Ovary (tissue), 9 donors: ENCODE data around the gene DPEP2. TPM values are rescaled to one million over a fixed set of nuclear protein-coding genes. Genes with fewer than 3 reads are reported as not detected.

ENCODE experiments used
- DNase-seq, 5 donors: peaks; one replicate each; pipeline ENCODE4 v3.0.0-alpha.2; 2019 to 2020
- H3K27ac ChIP-seq, 2 donors: fragments of 200-600 bp; one replicate each; pipeline versions ENCODE4 v1.5.1 to v1.8.0; 2019 to 2022
- H3K27me3 ChIP-seq: fragments of 200-600 bp; one replicate; pipeline ENCODE4 v1.8.0; 2022
- H3K36me3 ChIP-seq: fragments of 200-600 bp; sonication (generic); one replicate; pipeline ENCODE4 v1.5.1; 2019
- H3K4me1 ChIP-seq: one replicate; pipeline ENCODE4 v1.8.1; 2013; ENCODE audit warnings: mild to moderate bottlenecking, moderate library complexity; ENCODE audit not compliant: insufficient read depth
- H3K4me3 ChIP-seq: fragments of 200-600 bp; sonication (generic); one replicate; pipeline ENCODE4 v1.5.1; 2017
- H3K9me3 ChIP-seq, 2 donors: fragments of 200-600 bp in 1 of 2; sonication (generic) in 1 of 2; one replicate each; pipeline versions ENCODE4 v1.5.1 to v1.8.1; 2013 to 2019; ENCODE audit warnings: mild to moderate bottlenecking in 1 of 2, moderate library complexity in 1 of 2
- EP300 ChIP-seq: sonication (generic); formaldehyde crosslinking; IDR thresholded peaks from one replicate; pipeline ENCODE4 v1.6.1; 2017; ENCODE audit warnings: antibody characterized with exemption
- POLR2A ChIP-seq: fragments of 450-650 bp; IDR thresholded peaks from one replicate; pipeline ENCODE4 v1.6.1; 2017; ENCODE audit warnings: antibody characterized with exemption, mild to moderate bottlenecking, moderate library complexity
- WGBS, 3 donors: extraction: QIAGEN DNeasy Blood & Tissue Kit in 1 of 3; methylation state at CpG; one replicate each; pipeline versions ENCODE4 v1.1.5 to v1.1.7; 2013 to 2017; 5-methylcytosine and 5-hydroxymethylcytosine counted together
- intact Hi-C, 4 donors: fragments of 100-400 bp; cut with DNase I; formaldehyde crosslinking; loops; one replicate each; pipeline versions ENCODE4 v1.11.0 to v1.15.1; 2022 to 2023
- polyA plus RNA-seq, 2 donors: library from polyadenylated mRNA; stranded (reverse); fragments of 200-250 nt in 1 of 2; fragments of 350-450 nt in 1 of 2; fragmentation: Illumina TruSeq in 1 of 2; extraction: RNeasy Lipid Tissue Mini Kit (QIAGEN cat#74804) in 1 of 2; gene quantifications; one replicate each; pipeline ENCODE4 v1.2.3, GENCODE V29; 2013 to 2014
- total RNA-seq, 7 donors: library from RNA; depleted of rRNA in 2 of 7; stranded (reverse); fragments of >200 nt in 2 of 7; fragmentation: NEBNext Ultra II Directional in 3 of 7; extraction: Animal tissue kit (Norgen Biotek cat#: 25700) in 3 of 7; gene quantifications; one replicate each; pipeline versions ENCODE4 v1.1.0 to v1.2.4, GENCODE V29; 2016 to 2023
- TF ChIP-seq, protein P1 (sequence below), 3 donors: fragments of 450-650 bp in 2 of 3; fragments of 200-600 bp in 1 of 3; IDR thresholded peaks; one replicate each; pipeline versions ENCODE4 v1.5.1 to v1.8.0; 2016 to 2022; ENCODE audit warnings: antibody characterized with exemption in 3 of 3, mild to moderate bottlenecking in 1 of 3
- donor health status: DM: no; HTN: no; CAD: no; lungs with moderate emphysema.
- donor health status: DM: no; HTN: no; CAD: no.
- donor health status: Bipolar disorder and iron deficiency.
- donor health status: DM: yes; HTN: yes; CAD: no.
- donor health status: DM: no; HTN: no; CAD: no.
- donor health status: DM: yes; HTN: yes; CAD: no.

The DPEP2 gene
- total and polyA plus RNA-seq, 9 donors = 0.33 to 3.1 (median 0.99) TPM; not detected in 2

DNA sequence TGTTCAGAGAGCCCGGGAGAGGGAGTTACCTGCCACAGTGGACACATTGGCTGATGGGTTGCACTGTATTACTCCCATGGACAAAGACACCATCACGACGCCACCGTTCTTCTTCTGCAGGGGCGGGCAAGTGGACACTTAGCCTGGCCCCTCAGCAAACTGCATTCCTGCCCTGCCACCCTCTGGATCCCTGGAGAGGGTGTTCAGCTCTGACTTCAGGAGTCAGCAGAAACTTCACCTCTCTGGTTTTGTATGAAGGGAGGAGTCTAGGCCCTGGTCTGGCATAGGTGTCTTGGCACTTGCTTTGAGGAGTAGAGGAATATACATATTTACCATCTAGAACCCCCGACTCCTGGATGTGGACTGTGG lies 9.3 kb downstream of the DPEP2 start:
- intact Hi-C loops = loop anchor here in 3 of 4 donors (5.0 to 10.0 kb wide), 4 partner anchors 52 to 242 kb away; no protein-coding TSS in a partner anchor
- H3K4me1 ChIP-seq = peaks cover 2% of the 10 kb centered on the region
- H3K27ac ChIP-seq = no peak overlapping the region
- H3K36me3 ChIP-seq = no peaks in the 10 kb centered on the region
- H3K27me3 ChIP-seq = no peaks in the 10 kb centered on the region
- no peak for DNase-seq
- 76 to 78% (median 78%) methylated on average over 6 of the region's 6 CpGs for WGBS, 3 donors
- TF ChIP-seq, protein P1, sequence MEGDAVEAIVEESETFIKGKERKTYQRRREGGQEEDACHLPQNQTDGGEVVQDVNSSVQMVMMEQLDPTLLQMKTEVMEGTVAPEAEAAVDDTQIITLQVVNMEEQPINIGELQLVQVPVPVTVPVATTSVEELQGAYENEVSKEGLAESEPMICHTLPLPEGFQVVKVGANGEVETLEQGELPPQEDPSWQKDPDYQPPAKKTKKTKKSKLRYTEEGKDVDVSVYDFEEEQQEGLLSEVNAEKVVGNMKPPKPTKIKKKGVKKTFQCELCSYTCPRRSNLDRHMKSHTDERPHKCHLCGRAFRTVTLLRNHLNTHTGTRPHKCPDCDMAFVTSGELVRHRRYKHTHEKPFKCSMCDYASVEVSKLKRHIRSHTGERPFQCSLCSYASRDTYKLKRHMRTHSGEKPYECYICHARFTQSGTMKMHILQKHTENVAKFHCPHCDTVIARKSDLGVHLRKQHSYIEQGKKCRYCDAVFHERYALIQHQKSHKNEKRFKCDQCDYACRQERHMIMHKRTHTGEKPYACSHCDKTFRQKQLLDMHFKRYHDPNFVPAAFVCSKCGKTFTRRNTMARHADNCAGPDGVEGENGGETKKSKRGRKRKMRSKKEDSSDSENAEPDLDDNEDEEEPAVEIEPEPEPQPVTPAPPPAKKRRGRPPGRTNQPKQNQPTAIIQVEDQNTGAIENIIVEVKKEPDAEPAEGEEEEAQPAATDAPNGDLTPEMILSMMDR (IDR thresholded peaks at IDR 0.05) = no peak
- TF ChIP-seq EP300 (no peak), POLR2A (no peak)
- no peaks in the 10 kb centered on the region for H3K9me3 ChIP-seq
- no peak overlapping the region for H3K4me3 ChIP-seq

DNA sequence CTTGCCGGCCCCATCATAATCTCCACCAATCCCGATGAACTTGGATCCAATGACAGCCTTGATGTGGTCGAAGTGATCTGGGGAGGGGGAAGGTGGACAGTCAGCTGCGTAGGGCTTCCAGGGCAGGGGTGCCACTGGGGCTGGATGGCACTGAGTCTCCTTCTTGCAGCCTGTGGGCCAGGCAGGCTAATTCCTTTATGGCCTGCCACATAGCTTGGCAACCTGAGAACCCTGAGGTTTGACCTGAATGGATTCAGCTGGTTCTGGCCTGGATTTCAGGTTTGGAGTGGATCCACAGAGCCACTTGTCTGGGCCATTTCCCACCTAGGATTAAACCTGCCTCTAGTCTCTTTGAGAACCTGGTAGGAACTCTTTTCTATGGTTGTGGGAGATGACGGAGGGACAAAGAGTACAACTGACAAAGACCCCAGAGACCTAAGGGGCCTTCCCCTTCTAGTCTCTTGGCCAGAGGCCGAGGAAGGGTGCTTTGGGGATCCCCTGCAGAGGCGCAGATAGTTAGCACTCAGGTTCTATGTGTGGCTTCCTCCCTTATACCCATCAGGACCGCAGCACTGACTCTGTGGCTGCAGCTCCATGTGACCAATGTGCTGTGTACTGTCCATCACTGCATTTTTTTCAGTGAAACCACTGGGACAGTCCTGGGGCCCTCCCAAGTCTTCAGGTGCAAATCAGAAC lies 9.8 kb downstream of the DPEP2 start:
- Histone ChIP-seq H3K27ac (no peak overlapping the region), H3K27me3 (no peaks in the 10 kb centered on the region), H3K4me1 (peaks cover 2% of the 10 kb centered on the region), H3K9me3 (no peaks in the 10 kb centered on the region), H3K4me3 (no peak overlapping the region), H3K36me3 (no peaks in the 10 kb centered on the region)
- 84 to 88% (median 84%) methylated on average over 8 of the region's 8 CpGs for WGBS, 3 donors
- intact Hi-C loops = loop anchor here in 3 of 4 donors (5.0 to 10.0 kb wide), 4 partner anchors 53 to 243 kb away; no protein-coding TSS in a partner anchor
- TF ChIP-seq, protein P1 (IDR thresholded peaks at IDR 0.05) = no peak
- TF ChIP-seq POLR2A (no peak), EP300 (no peak)
- DNase-seq = no peak

DNA sequence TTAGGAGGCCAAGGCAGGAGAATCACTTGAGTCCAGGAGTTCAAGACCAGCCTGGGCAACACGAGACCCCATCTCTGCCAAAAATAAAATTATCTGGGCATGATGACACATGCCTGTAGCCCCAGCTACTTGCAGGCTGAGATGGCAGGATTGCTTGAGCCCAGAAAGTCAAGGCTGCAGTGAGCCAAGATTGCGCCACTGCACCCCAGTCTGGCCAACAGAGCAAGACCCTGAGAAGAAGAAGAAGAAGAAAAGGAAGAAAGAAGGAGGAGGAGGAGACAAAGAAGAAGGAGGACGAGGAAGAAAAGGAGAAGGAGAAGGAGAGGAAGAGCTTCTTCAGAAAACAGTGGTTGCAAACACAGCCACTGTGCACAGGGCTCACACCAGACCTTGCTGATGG lies 10.6 kb downstream of the DPEP2 start:
- H3K4me3 ChIP-seq = no peak overlapping the region
- WGBS, 3 donors = 84 to 93% (median 88%) methylated on average over 3 of the region's 3 CpGs
- peaks cover 2% of the 10 kb centered on the region for H3K4me1 ChIP-seq
- TF ChIP-seq, protein P1 (IDR thresholded peaks at IDR 0.05) = no peak
- TF ChIP-seq EP300 = no peak
- TF ChIP-seq POLR2A = no peak
- intact Hi-C loops = no loop called here
- no peaks in the 10 kb centered on the region for H3K9me3 ChIP-seq
- H3K27me3 ChIP-seq = no peaks in the 10 kb centered on the region
- H3K36me3 ChIP-seq = no peaks in the 10 kb centered on the region
- DNase-seq = no peak
- H3K27ac ChIP-seq = no peak overlapping the region

DNA sequence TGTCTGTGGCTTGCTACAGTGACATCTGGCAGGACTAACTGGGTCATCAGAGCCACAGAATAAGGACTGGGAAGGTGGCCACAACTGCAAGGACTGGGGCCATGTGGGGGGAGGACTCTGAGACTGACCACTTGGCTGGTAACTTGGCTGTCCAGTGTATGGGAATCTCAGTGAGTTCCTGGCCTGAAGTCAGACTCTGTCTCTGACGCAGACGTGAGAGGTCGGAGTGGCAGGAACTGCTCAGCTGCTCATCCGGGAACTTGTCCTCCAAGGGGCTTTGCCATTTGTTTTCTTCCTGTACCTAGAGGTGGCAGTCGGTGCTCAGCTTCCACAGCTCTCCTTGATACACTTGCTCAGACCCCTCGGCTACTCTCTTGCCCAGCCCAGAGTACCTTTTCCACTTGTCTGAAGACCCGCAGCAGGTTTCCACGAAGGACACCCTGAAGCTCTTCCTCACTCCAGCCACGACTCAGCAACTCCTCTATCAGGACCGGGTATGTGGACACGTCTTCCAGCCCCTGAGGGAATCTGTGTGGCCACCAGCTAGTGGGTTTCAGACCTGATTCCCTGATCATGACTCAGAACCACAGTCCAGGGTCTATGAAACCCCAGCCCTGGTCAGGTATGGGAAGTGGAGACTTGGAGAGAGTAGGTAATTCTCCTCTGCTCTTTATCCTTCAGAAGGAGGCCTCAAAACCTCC lies 11.7 kb downstream of the DPEP2 start:
- TF ChIP-seq, protein P1 (IDR thresholded peaks at IDR 0.05) = no peak
- no peak for TF ChIP-seq POLR2A
- no peak for TF ChIP-seq EP300
- H3K9me3 ChIP-seq = no peaks in the 10 kb centered on the region
- no peaks in the 10 kb centered on the region for H3K36me3 ChIP-seq
- H3K27me3 ChIP-seq = no peaks in the 10 kb centered on the region
- H3K4me3 ChIP-seq = no peak overlapping the region
- DNase-seq = no peak
- WGBS, 3 donors = 55 to 61% (median 58%) methylated on average over 11 of the region's 11 CpGs
- H3K4me1 ChIP-seq = no peaks in the 10 kb centered on the region
- H3K27ac ChIP-seq = no peak overlapping the region
- intact Hi-C loops = no loop called here
